ENCODE measurements around the gene SLC39A10.

The SLC39A10 gene

DNA sequence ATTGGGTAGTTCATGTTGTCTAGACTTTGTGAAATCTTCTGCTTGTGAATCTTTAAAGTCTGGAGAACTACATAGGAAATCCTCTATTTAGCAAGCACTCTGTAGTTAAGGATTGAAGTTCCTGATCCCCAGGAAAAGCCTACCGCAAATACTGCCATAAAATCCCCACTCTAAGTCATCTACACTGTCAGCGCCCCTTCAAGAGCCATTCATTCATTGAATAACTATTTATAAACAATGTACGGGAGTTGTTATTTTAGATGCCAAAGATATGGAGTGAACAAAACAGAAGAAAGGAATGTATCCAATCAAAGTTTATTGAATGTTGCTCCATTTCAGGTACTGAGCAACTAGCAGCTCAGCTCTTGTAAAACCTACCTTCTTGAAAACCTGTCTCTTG, 36.5 kb upstream of the SLC39A10 start:
- DNase-seq (ENCODE audit: extremely low read depth, low read depth): no peak
- TF ChIP-seq CTCF (IDR thresholded peaks at IDR 0.05; ENCODE audit: low read depth, low read length): no peak

DNA sequence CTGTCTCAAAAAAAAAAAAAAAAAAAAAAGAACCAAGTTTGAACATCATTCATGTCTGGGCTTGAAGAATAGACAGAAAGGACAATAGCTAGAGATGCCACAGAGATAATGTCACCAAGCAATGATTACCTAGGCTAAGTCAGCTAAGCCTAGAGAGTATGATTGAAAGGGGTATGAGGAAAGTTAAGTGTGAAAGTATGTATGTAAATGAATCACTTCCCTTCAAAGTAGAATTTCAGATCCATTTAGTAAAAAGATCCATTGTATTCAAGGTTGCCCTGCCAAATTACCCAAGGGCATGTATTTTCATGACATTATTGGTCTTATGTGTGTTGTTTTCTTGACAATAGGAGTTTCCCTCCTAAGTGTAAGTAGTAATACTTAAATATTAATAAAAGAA, 34.1 kb upstream of the SLC39A10 start:
- no peak for TF ChIP-seq CTCF (IDR thresholded peaks at IDR 0.05; ENCODE audit: low read depth, low read length)
- DNase-seq (ENCODE audit: extremely low read depth, low read depth): no peak

DNA sequence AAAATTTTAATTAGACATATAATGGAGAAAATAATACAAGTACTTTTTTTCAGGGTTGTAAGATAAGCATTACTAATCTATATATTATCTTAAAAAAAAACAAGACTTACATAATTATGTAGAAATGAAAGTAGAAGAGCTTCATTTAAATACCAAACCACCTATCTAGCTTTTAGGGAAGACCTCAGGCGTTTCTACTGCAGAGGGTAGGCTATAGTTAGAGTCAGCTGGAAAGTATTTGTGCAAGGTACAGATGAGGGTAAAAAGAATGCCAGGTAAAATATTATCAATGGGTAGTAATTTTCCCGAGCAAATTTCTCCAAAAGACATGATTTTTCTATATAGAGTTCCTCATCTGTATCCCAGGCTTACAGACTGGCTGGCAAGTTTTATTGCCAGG, 30.5 kb upstream of the SLC39A10 start:
- DNase-seq (ENCODE audit: extremely low read depth, low read depth): no peak
- TF ChIP-seq CTCF (IDR thresholded peaks at IDR 0.05; ENCODE audit: low read depth, low read length): no peak

GRCh38 chr2:195628666-195629065, 28.4 kb upstream of the SLC39A10 start:
- DNase-seq (ENCODE audit: extremely low read depth, low read depth): no peak
- TF ChIP-seq CTCF (IDR thresholded peaks at IDR 0.05; ENCODE audit: low read depth, low read length): no peak

- TF ChIP-seq CTCF (IDR thresholded peaks at IDR 0.05; ENCODE audit: low read depth, low read length): no peak
- DNase-seq (ENCODE audit: extremely low read depth, low read depth): no peak
These were observed 24.0 kb upstream of the SLC39A10 start for GRCh38 chr2:195632856-195633572.

GRCh38 chr2:195633573-195633870, 23.5 kb upstream of the SLC39A10 start:
- no peak for TF ChIP-seq CTCF (IDR thresholded peaks at IDR 0.05; ENCODE audit: low read depth, low read length)
- no peak for DNase-seq (ENCODE audit: extremely low read depth, low read depth)

DNA sequence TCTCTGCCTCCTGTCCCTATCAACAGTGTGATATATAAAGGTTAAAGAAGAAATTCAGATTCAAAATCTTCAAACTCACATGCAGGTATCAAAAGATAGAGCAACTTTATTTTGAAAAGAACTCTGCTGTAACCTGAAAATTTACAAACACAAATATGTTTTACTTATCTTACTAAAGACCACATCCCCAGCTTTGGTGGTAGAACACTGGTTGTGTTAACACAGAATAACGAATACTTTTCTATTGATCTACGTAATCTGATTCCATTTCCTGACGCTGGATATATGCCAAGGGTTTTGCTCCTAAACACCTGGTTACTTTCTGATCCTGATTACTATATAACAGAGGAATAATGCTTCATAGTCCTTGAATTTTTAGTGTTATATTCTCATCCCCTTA, 23.1 kb upstream of the SLC39A10 start:
- no peak for TF ChIP-seq CTCF (IDR thresholded peaks at IDR 0.05; ENCODE audit: low read depth, low read length)
- DNase-seq (ENCODE audit: extremely low read depth, low read depth): no peak
